ENCODE measurements around the gene EYS. TPM values are rescaled to one million over a fixed set of nuclear protein-coding genes. Genes with fewer than 3 reads are reported as not detected.
A peak's percentile ranks its signal among the peaks of the same experiment; 100 is the strongest.

The EYS gene
- total and polyA plus RNA-seq, 4 donors: 0.53 to 4.5 (median 2.4) TPM

DNA sequence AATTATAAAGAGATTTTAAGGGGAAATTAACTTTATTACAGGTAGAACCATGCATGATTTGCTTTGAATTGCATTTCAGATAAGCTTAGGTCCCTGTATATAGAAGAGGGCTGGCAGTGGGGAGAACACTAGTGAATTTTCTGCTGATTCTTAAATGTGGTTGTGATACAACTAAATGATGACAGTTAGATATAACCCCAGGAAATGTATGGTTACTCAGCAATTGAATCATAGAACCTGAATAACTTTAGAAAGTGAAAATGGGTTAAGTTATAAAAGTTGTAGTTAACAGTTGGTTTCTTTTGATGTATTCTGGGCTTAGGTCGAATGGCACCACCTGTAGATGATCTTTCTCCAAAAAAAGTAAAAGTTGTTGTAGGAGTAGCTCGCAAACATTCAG is 2001.3 kb downstream of the EYS start:
- no peak for DNase-seq (ENCODE audit: low read depth in 4 of 6, low spot score in 6 of 6)
- Histone ChIP-seq H3K27me3 (ENCODE audit: control insufficient read depth, insufficient read depth, low read length) (no peaks in the 10 kb centered on the region), H3K4me3 (ENCODE audit: low read depth, low read length) (no peak overlapping the region), H3K4me1 (ENCODE audit: control insufficient read depth, insufficient read depth, low read length) (no peaks in the 10 kb centered on the region), H3K27ac (ENCODE audit: low read depth, low read length) (no peak overlapping the region), H3K36me3 (ENCODE audit: control insufficient read depth, insufficient read depth, low read length) (peaks cover 7% of the 10 kb centered on the region), H3K9me3 (ENCODE audit: control insufficient read depth, insufficient read depth, low read length) (no peaks in the 10 kb centered on the region)
- WGBS (ENCODE audit: insufficient coverage): no CpG with 5 or more reads among the region's 2 CpGs

DNA sequence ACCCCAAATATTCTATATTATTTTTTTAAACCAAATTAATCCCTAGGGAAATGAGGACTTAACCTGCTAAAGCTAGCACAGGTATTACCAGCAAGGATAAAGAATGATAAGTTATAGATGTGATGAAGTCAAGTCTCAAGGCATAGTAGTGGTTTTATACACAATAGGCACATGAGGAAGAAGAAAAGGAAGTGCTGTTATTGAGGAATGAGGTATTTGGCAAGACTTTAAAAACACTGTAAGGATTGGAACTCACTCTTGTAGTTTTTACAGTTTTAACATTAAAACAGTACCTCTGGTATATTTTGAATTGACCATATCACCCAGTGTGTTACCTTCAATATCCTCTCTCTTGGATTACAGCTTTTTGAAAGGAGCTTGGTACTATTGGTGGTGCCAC is 2016.8 kb downstream of the EYS start:
- no peak for DNase-seq (ENCODE audit: low read depth in 4 of 6, low spot score in 6 of 6)
- Histone ChIP-seq H3K4me3 (ENCODE audit: low read depth, low read length) (no peak overlapping the region), H3K36me3 (ENCODE audit: control insufficient read depth, insufficient read depth, low read length) (no peaks in the 10 kb centered on the region), H3K9me3 (ENCODE audit: control insufficient read depth, insufficient read depth, low read length) (no peaks in the 10 kb centered on the region), H3K4me1 (ENCODE audit: control insufficient read depth, insufficient read depth, low read length) (no peaks in the 10 kb centered on the region), H3K27me3 (ENCODE audit: control insufficient read depth, insufficient read depth, low read length) (no peaks in the 10 kb centered on the region), H3K27ac (ENCODE audit: low read depth, low read length) (no peak overlapping the region)

DNA sequence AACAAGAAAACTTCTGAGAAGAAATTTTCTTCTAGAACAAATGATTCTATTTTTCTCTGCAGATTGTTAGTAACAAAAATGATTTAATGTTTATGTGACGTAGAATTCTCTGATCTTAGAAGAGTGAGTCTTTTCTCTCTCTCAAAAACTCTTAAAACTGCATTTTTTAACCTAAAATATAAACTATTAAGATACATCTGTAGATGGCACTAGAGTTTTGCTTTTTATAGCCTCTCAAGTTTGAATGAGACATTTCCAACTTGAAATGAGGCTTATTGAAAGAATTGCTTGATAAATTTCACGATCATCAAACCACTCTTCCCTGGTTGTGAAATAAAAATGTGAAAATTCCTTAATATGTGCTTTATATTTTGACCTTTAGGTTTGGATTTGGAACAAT is 2017.6 kb downstream of the EYS start:
- H3K4me1 ChIP-seq (ENCODE audit: control insufficient read depth, insufficient read depth, low read length): no peaks in the 10 kb centered on the region
- WGBS (ENCODE audit: insufficient coverage): no CpG with 5 or more reads among the region's 2 CpGs
- no peaks in the 10 kb centered on the region for H3K9me3 ChIP-seq (ENCODE audit: control insufficient read depth, insufficient read depth, low read length)
- no peak overlapping the region for H3K27ac ChIP-seq (ENCODE audit: low read depth, low read length)
- no peaks in the 10 kb centered on the region for H3K36me3 ChIP-seq (ENCODE audit: control insufficient read depth, insufficient read depth, low read length)
- DNase-seq (ENCODE audit: low read depth in 4 of 6, low spot score in 6 of 6): peak in 1 of 6 donors; percentile 6
- H3K27me3 ChIP-seq (ENCODE audit: control insufficient read depth, insufficient read depth, low read length): no peaks in the 10 kb centered on the region
- H3K4me3 ChIP-seq (ENCODE audit: low read depth, low read length): no peak overlapping the region

DNA sequence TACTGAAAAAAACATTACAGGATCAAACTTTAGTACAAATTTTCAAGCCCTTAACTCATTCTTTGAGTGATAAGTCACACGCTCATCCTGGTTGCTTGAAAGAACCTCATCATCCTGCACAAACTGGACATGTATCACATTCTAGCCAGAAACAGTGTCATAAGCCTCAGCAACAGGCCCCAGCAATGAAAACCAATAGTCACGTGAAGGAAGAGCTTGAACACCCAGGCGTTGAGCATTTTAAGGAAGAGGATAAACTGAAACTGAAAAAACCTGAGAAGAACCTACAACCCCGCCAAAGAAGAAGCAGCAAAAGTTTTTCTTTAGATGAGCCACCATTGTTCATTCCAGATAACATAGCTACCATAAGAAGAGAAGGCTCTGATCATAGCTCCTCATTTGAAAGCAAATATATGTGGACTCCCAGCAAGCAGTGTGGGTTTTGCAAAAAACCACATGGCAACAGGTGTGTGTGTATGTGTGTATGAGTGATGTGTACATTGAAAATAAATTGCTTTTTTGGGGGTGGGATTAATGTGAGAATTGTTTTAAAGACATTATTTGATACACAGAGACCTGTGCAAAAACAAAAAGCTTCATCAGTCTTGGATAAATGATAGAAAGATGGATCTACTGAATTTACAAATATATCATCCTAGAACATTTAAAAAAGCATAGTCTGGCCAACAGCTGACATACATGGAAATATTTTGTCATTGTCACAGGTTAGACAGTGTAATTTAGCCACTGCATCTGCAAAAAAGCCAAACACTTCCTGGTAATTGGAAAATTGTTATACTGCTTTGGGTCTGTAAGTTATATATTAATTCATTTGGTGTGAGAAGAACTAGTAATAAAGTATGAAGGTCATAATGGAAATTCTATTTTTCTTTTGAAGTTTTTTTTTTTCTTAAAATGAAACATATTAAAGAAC is 2021.3 kb downstream of the EYS start:
- no peak for DNase-seq (ENCODE audit: low read depth in 4 of 6, low spot score in 6 of 6)
- WGBS (ENCODE audit: insufficient coverage): 100% methylated on average over 1 of the region's 4 CpGs
- Histone ChIP-seq H3K9me3 (ENCODE audit: control insufficient read depth, insufficient read depth, low read length) (no peaks in the 10 kb centered on the region), H3K36me3 (ENCODE audit: control insufficient read depth, insufficient read depth, low read length) (no peaks in the 10 kb centered on the region), H3K4me1 (ENCODE audit: control insufficient read depth, insufficient read depth, low read length) (no peaks in the 10 kb centered on the region), H3K27me3 (ENCODE audit: control insufficient read depth, insufficient read depth, low read length) (no peaks in the 10 kb centered on the region), H3K4me3 (ENCODE audit: low read depth, low read length) (no peak overlapping the region), H3K27ac (ENCODE audit: low read depth, low read length) (no peak overlapping the region)

DNA sequence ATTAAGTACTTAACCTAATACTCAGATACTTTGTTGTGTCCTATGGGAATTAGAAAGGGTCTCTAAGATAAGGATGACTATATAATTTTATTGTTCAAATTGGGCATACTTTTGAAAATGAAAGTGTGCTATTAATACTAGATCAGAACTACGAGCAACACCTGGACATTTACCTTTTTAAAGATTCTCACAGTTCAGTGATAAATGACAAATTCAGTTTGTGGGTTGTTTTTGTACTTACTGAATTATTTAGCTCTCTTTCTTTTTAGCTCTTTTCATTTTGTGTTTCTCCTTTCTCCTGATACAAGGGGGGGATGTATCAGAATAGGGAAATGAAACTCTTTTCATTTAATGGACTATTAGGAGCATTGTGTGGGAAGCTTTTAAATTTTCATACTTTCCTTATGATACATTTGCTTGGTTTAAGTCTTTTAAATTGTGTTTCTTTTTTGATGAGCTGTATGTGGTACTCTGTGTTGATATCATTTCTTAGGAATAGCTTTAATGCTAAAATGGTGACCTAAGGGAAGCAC is 2023.9 kb downstream of the EYS start:
- no peaks in the 10 kb centered on the region for H3K27me3 ChIP-seq (ENCODE audit: control insufficient read depth, insufficient read depth, low read length)
- H3K36me3 ChIP-seq (ENCODE audit: control insufficient read depth, insufficient read depth, low read length): no peaks in the 10 kb centered on the region
- H3K4me3 ChIP-seq (ENCODE audit: low read depth, low read length): no peak overlapping the region
- H3K9me3 ChIP-seq (ENCODE audit: control insufficient read depth, insufficient read depth, low read length): no peaks in the 10 kb centered on the region
- no peak for DNase-seq (ENCODE audit: low read depth in 4 of 6, low spot score in 6 of 6)
- H3K4me1 ChIP-seq (ENCODE audit: control insufficient read depth, insufficient read depth, low read length): no peaks in the 10 kb centered on the region
- H3K27ac ChIP-seq (ENCODE audit: low read depth, low read length): no peak overlapping the region
- no CpG with 5 or more reads among the region's 1 CpG for WGBS (ENCODE audit: insufficient coverage)

DNA sequence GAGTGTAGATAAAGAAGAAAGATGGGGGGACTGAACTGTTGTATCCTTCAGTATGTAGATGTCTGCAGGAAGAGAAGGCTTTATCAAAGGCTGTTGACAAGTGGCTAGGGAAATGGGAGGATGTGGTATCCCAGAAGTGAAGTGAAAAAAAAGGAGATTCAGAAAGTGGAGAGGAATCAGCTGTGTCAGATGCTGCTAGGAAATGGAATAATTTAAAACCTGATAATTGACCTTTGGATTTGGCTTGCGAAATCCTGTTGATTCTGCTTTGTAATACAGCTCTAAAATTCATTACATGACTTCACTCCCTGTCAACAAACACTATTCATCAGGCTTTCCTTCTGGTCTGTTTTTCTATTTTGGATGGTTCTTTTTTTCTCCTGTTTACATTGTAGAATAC is 2029.7 kb downstream of the EYS start:
- no CpG with 5 or more reads among the region's 1 CpG for WGBS (ENCODE audit: insufficient coverage)
- H3K4me1 ChIP-seq (ENCODE audit: control insufficient read depth, insufficient read depth, low read length): no peaks in the 10 kb centered on the region
- no peaks in the 10 kb centered on the region for H3K9me3 ChIP-seq (ENCODE audit: control insufficient read depth, insufficient read depth, low read length)
- no peak overlapping the region for H3K27ac ChIP-seq (ENCODE audit: low read depth, low read length)
- no peak overlapping the region for H3K4me3 ChIP-seq (ENCODE audit: low read depth, low read length)
- H3K36me3 ChIP-seq (ENCODE audit: control insufficient read depth, insufficient read depth, low read length): no peaks in the 10 kb centered on the region
- no peak for DNase-seq (ENCODE audit: low read depth in 4 of 6, low spot score in 6 of 6)
- H3K27me3 ChIP-seq (ENCODE audit: control insufficient read depth, insufficient read depth, low read length): no peaks in the 10 kb centered on the region

DNA sequence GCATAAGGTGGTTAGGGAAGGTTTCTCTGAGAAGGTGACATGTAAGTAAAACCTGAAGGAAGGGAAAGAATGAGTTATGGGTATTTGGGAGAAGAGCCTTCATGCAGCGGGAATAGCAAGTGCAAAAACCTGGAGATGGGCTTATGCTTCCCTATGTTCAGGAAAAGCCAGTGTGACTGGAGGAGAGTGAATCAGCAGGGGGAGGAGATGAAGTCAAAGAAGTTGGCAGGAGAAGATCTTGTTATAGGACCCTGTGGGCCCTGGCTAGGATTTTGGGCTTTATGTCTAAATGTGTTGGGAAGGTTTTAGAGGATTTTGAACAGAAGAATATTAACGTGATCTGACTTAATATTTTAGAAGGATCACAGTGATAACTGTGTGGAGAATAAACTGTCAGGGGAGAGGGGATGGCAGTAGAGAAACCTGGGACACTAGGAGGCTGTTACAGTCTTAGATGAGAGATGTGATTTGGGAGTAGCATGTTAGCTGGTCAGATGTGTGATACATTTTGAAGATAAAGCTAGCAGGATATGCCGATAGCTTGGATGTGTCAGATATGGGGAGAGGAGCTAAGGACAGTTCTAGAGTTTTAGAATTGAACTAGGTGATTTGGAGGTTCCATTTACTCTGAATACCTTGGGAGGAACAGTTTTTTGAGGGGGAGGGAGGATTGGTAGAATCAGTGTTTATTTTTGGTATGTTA is 2030.5 kb downstream of the EYS start:
- no peaks in the 10 kb centered on the region for H3K9me3 ChIP-seq (ENCODE audit: control insufficient read depth, insufficient read depth, low read length)
- H3K4me1 ChIP-seq (ENCODE audit: control insufficient read depth, insufficient read depth, low read length): no peaks in the 10 kb centered on the region
- H3K4me3 ChIP-seq (ENCODE audit: low read depth, low read length): no peak overlapping the region
- H3K27me3 ChIP-seq (ENCODE audit: control insufficient read depth, insufficient read depth, low read length): no peaks in the 10 kb centered on the region
- whole genome bisulfite sequencing (ENCODE audit: insufficient coverage): 94% methylated on average over 3 of the region's 3 CpGs
- no peak overlapping the region for H3K27ac ChIP-seq (ENCODE audit: low read depth, low read length)
- H3K36me3 ChIP-seq (ENCODE audit: control insufficient read depth, insufficient read depth, low read length): no peaks in the 10 kb centered on the region
- no peak for DNase-seq (ENCODE audit: low read depth in 4 of 6, low spot score in 6 of 6)

DNA sequence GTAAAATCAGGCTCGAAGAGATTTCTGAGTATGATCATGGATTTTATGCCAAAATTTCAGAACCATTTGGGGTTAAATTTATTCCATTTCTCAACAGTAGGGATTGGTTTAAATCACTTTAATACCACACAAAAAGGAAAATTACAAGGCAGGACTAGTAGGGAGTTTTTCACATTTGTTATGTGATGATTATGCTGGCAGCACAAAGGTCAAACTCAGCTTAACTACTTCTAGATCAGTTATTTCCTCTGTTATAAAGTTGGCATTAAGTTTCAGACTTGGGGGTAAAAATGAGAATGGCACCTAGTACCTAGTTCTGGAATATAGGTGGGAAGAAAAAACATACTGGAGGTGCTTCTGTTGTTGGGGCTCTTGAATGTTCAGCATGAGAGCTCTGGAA is 2031.9 kb downstream of the EYS start:
- DNase-seq (ENCODE audit: low read depth in 4 of 6, low spot score in 6 of 6): no peak
- H3K27me3 ChIP-seq (ENCODE audit: control insufficient read depth, insufficient read depth, low read length): no peaks in the 10 kb centered on the region
- no CpG with 5 or more reads among the region's 1 CpG for WGBS (ENCODE audit: insufficient coverage)
- no peak overlapping the region for H3K27ac ChIP-seq (ENCODE audit: low read depth, low read length)
- no peaks in the 10 kb centered on the region for H3K36me3 ChIP-seq (ENCODE audit: control insufficient read depth, insufficient read depth, low read length)
- H3K4me3 ChIP-seq (ENCODE audit: low read depth, low read length): no peak overlapping the region
- no peaks in the 10 kb centered on the region for H3K4me1 ChIP-seq (ENCODE audit: control insufficient read depth, insufficient read depth, low read length)
- H3K9me3 ChIP-seq (ENCODE audit: control insufficient read depth, insufficient read depth, low read length): no peaks in the 10 kb centered on the region

DNA sequence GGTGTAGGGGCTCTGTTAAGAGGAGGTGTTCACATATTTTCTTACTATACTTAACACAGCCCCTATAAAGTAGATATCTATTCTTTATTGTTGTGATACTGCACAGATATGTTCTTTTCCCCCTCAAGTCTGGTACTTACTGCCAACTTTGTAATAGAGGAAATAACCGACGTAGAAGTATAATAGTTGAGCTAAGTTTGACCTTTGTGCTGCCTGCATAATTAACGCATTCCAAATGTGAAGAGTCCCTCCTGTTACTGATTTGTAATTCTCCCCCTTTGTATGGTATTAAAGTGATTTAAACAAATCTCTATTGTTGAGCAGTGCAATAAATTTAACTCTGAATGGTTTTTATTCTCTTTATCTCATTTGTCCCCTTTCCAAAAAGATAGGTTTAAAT is 2032.4 kb downstream of the EYS start:
- H3K4me1 ChIP-seq (ENCODE audit: control insufficient read depth, insufficient read depth, low read length): no peaks in the 10 kb centered on the region
- no peak overlapping the region for H3K4me3 ChIP-seq (ENCODE audit: low read depth, low read length)
- no peaks in the 10 kb centered on the region for H3K36me3 ChIP-seq (ENCODE audit: control insufficient read depth, insufficient read depth, low read length)
- no peak overlapping the region for H3K27ac ChIP-seq (ENCODE audit: low read depth, low read length)
- H3K9me3 ChIP-seq (ENCODE audit: control insufficient read depth, insufficient read depth, low read length): no peaks in the 10 kb centered on the region
- no CpG with 5 or more reads among the region's 3 CpGs for WGBS (ENCODE audit: insufficient coverage)
- H3K27me3 ChIP-seq (ENCODE audit: control insufficient read depth, insufficient read depth, low read length): no peaks in the 10 kb centered on the region
- no peak for DNase-seq (ENCODE audit: low read depth in 4 of 6, low spot score in 6 of 6)

All from spinal cord (tissue), 10 donors.